ENCODE data around the gene ALG9.

- TF ChIP-seq MYC (IDR thresholded peaks at IDR 0.05; ENCODE audit: borderline replicate concordance, low read length) (no peak), EP300 (IDR thresholded peaks at IDR 0.05) (no peak), MAX (IDR thresholded peaks at IDR 0.05) (no peak), RAD21 (conservative IDR thresholded peaks at IDR 0.05 in 1 of 2, IDR thresholded peaks at IDR 0.05 in 1 of 2) (peak; percentile 78 to 83), CTCF (IDR thresholded peaks at IDR 0.05) (peak; percentile 85), REST (IDR thresholded peaks at IDR 0.05) (no peak), HDAC2 (IDR thresholded peaks at IDR 0.05) (no peak), POLR2A (IDR thresholded peaks at IDR 0.05; ENCODE audit: low read length) (no peak)
These were observed 29.9 kb downstream of the ALG9 start for GRCh38 chr11:111841370-111842053.
